PC-3 (cell line): Measurements from ENCODE around the gene CACNA1C. TPM values are rescaled to one million over a fixed set of nuclear protein-coding genes. Genes with fewer than 3 reads are reported as not detected.

Experiments
- ATAC-seq: fragments of 200-7000 bp; cut with Tn5 transposase; 2 replicates; pipeline ENCODE4 v1.9.1; 2020; ENCODE audit warnings: mild to moderate bottlenecking, moderate library complexity
- BruUV-seq: library from RNA; stranded (reverse); fragments of 400-500 nt; replicated peaks from 2 replicates; lab custom pipeline; 2021; lab: Mats Ljungman, UMichigan
- CTCF ChIA-PET: fragments of 300-600 bp; sonication (Branson Sonifier 250); formaldehyde crosslinking; loops from one replicate; lab custom pipeline; 2022; ENCODE audit warnings: antibody characterized with exemption; lab: Charles Lee
- POLR2A ChIA-PET: fragments of 300-600 bp; sonication (Branson Sonifier 250); formaldehyde crosslinking; loops from one replicate; lab custom pipeline; 2022; ENCODE audit warnings: antibody characterized with exemption; ENCODE audit not compliant: unreplicated experiment; lab: Charles Lee
- DNase-seq: peaks from one replicate; pipeline ENCODE4 v3.0.0-alpha.2; 2015
- H2AFZ ChIP-seq: fragments of 300-600 bp; sonication (generic); 2 replicates; pipeline ENCODE4 v1.6.0; 2016; ENCODE audit warnings: antibody characterized with exemption, low read length
- H3F3A ChIP-seq: fragments of 300-600 bp; sonication (generic); one replicate; pipeline ENCODE4 v1.6.0; 2017; ENCODE audit warnings: antibody characterized with exemption, low read length, control low read depth, mild to moderate bottlenecking; ENCODE audit not compliant: unreplicated experiment
- H3K27ac ChIP-seq: fragments of 300-600 bp; sonication (generic); 2 replicates; pipeline ENCODE4 v1.5.1; 2016; ENCODE audit warnings: mild to moderate bottlenecking, low read length
- H3K27me3 ChIP-seq: fragments of 300-600 bp; sonication (generic); 2 replicates; pipeline ENCODE4 v1.6.1; 2016; ENCODE audit warnings: low read length, mixed read lengths
- H3K36me3 ChIP-seq: fragments of 300-600 bp; sonication (generic); 2 replicates; pipeline ENCODE4 v1.6.1; 2016; ENCODE audit warnings: low read depth, mixed run types, low read length, mixed read lengths
- H3K4me1 ChIP-seq: fragments of 300-600 bp; sonication (generic); 2 replicates; pipeline ENCODE4 v1.5.1; 2016; ENCODE audit warnings: low read length; ENCODE audit not compliant: insufficient read depth
- H3K4me2 ChIP-seq: fragments of 300-600 bp; sonication (generic); 2 replicates; pipeline ENCODE4 v1.6.0; 2016; ENCODE audit warnings: low read length
- H3K4me3 ChIP-seq: fragments of 300-600 bp; sonication (generic); 2 replicates; pipeline ENCODE4 v1.5.1; 2016; ENCODE audit warnings: mild to moderate bottlenecking, low read length, mixed read lengths
- H3K79me2 ChIP-seq: fragments of 300-600 bp; sonication (generic); 2 replicates; pipeline ENCODE4 v1.6.1; 2017; ENCODE audit warnings: low read length, mixed read lengths
- H3K9ac ChIP-seq: fragments of 300-600 bp; sonication (generic); 2 replicates; pipeline ENCODE4 v1.6.0; 2016; ENCODE audit warnings: mild to moderate bottlenecking, low read length
- H3K9me2 ChIP-seq: fragments of 300-600 bp; sonication (generic); replicated peaks from 2 replicates; pipeline ENCODE4 v1.6.1; 2016; ENCODE audit warnings: mixed run types, low read length, mixed read lengths
- H3K9me3 ChIP-seq: fragments of 300-600 bp; sonication (generic); 2 replicates; pipeline ENCODE4 v1.6.1; 2016; ENCODE audit warnings: low read length, mixed read lengths
- H4K20me1 ChIP-seq: fragments of 300-600 bp; sonication (generic); 2 replicates; pipeline ENCODE4 v1.6.1; 2016; ENCODE audit warnings: low read length, mixed read lengths
- EZH2 ChIP-seq: fragments of 300-600 bp; sonication (generic); IDR thresholded peaks from one replicate; pipeline ENCODE4 v1.6.1; 2017; ENCODE audit warnings: antibody characterized with exemption, mild to moderate bottlenecking, low read length; ENCODE audit not compliant: unreplicated experiment
- EZH2phosphoT487 ChIP-seq: fragments of 300-600 bp; sonication (generic); IDR thresholded peaks from 2 replicates; pipeline ENCODE4 v1.6.1; 2018; ENCODE audit warnings: mild to moderate bottlenecking, antibody characterized with exemption, low read length, borderline replicate concordance
- intact Hi-C: fragments of 100-400 bp; cut with micrococcal nuclease; formaldehyde crosslinking; loops from 2 replicates; pipeline ENCODE4 v1.9.0; 2023
- total RNA-seq: library from RNA; depleted of rRNA; stranded (reverse); fragments of >200 nt; gene quantifications from 2 replicates; pipeline ENCODE4 v1.2.3, GENCODE V29; 2014
- TF ChIP-seq, protein P1 (sequence below): fragments of 300-600 bp; sonication (generic); conservative IDR thresholded peaks from 2 replicates; pipeline ENCODE4 v1.5.1; 2017; ENCODE audit warnings: antibody characterized with exemption, low read depth, mild to moderate bottlenecking, low read length

Gene CACNA1C
- total RNA-seq, 1 experiment from 2014 or later: not detected

DNA sequence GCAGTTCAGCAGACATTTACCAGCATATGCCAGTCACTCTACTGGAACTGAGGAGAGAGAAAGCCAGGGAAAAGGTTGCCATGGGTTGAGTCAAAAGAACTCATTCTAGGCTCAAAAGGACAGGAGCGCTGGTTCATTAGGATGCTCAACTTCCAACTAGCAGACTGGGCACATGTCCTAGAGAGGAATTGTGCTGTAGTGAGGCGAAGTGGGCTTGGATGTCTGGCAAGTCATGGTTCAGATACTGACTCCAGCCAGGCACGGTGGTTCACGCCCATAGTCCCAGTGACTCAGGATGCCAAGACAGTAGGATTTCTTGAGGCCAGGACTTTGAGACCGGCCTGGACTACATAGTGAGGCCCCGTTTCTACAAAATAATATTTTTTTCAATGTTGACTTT, 281.5 kb downstream of the CACNA1C start:
- Histone ChIP-seq H3K79me2 (no peaks in the 10 kb centered on the region), H3K4me3 (no peak overlapping the region), H3K36me3 (no peaks in the 10 kb centered on the region), H3K4me2 (no peak overlapping the region), H3K27me3 (peaks cover 15% of the 10 kb centered on the region), H4K20me1 (no peaks in the 10 kb centered on the region), H3K27ac (no peak overlapping the region), H3F3A (no peaks in the 10 kb centered on the region), H3K9me3 (no peaks in the 10 kb centered on the region), H3K9me2 (no peaks in the 10 kb centered on the region), H3K9ac (no peak overlapping the region), H3K4me1 (peaks cover 42% of the 10 kb centered on the region), H2AFZ (no peak overlapping the region)
- no TSS peak for BruUV-seq
- no peak for DNase-seq
- ChIA-PET POLR2A (no interaction called here), CTCF (no interaction called here)
- TF ChIP-seq, protein P1, sequence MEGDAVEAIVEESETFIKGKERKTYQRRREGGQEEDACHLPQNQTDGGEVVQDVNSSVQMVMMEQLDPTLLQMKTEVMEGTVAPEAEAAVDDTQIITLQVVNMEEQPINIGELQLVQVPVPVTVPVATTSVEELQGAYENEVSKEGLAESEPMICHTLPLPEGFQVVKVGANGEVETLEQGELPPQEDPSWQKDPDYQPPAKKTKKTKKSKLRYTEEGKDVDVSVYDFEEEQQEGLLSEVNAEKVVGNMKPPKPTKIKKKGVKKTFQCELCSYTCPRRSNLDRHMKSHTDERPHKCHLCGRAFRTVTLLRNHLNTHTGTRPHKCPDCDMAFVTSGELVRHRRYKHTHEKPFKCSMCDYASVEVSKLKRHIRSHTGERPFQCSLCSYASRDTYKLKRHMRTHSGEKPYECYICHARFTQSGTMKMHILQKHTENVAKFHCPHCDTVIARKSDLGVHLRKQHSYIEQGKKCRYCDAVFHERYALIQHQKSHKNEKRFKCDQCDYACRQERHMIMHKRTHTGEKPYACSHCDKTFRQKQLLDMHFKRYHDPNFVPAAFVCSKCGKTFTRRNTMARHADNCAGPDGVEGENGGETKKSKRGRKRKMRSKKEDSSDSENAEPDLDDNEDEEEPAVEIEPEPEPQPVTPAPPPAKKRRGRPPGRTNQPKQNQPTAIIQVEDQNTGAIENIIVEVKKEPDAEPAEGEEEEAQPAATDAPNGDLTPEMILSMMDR: no peak
- TF ChIP-seq EZH2phosphoT487 (no peak), EZH2 (no peak)
- no peak for ATAC-seq
- intact Hi-C loops: no loop called here

DNA sequence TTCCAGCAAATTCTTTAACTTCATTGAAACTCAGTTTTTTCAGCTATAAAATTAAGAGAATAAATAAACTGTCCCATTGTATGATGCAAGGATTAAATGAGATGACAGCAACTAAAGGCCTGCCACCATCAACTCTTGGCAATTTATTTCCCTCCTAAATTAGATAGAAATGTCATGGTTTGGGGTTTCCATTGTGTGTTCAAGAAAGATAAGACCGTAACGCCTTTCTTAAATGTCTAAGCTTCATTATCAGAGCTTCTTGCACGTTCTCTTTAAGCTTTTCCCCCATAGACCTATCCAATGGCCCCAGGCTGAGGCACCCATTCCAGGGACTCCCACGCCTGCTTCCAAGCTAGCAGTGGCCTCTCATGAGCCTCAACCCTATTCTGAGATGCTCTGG, 281.9 kb downstream of the CACNA1C start:
- Histone ChIP-seq H3K4me1 (peaks cover 46% of the 10 kb centered on the region), H4K20me1 (no peaks in the 10 kb centered on the region), H3K27me3 (peaks cover 11% of the 10 kb centered on the region; the same call in 1 of the 2 replicates), H3K9me3 (no peaks in the 10 kb centered on the region), H3K79me2 (no peaks in the 10 kb centered on the region), H2AFZ (no peak overlapping the region), H3K36me3 (no peaks in the 10 kb centered on the region), H3K9ac (no peak overlapping the region), H3F3A (no peaks in the 10 kb centered on the region), H3K27ac (no peak overlapping the region), H3K9me2 (no peaks in the 10 kb centered on the region), H3K4me2 (no peak overlapping the region), H3K4me3 (no peak overlapping the region)
- POLR2A ChIA-PET: no interaction called here
- CTCF ChIA-PET: no interaction called here
- TF ChIP-seq EZH2phosphoT487: no peak
- no peak for TF ChIP-seq EZH2
- TF ChIP-seq, protein P1: no peak
- no peak for DNase-seq
- intact Hi-C loops: no loop called here
- BruUV-seq: no TSS peak
- ATAC-seq: no peak

DNA sequence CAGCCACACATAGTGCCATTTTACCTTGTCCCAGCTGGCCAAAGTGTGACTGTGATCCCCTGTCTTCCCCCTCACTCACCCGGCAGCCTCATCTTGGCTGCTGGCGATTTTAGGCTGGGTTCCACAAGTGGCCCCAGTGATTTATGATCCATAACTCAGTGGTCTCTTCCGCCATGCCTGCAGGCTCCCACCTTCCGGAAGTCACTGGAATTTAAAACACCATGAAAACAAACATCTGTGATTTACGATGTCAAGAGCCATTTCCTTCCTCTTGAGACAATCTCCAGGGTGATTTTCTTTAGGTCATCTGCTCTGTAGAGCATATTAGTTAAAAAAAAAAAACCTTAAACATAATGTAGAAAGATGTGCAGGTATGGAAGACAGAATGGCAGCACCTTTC, 282.3 kb downstream of the CACNA1C start:
- no peak overlapping the region for H2AFZ ChIP-seq
- H3K9ac ChIP-seq: no peak overlapping the region
- intact Hi-C loops: no loop called here
- CTCF ChIA-PET: no interaction called here
- H3K36me3 ChIP-seq: no peaks in the 10 kb centered on the region
- no peaks in the 10 kb centered on the region for H3K79me2 ChIP-seq
- H4K20me1 ChIP-seq: no peaks in the 10 kb centered on the region
- no peaks in the 10 kb centered on the region for H3F3A ChIP-seq
- H3K9me2 ChIP-seq: no peaks in the 10 kb centered on the region
- H3K4me1 ChIP-seq: peaks cover 47% of the 10 kb centered on the region
- H3K4me2 ChIP-seq: no peak overlapping the region
- no peak overlapping the region for H3K27ac ChIP-seq
- H3K9me3 ChIP-seq: no peaks in the 10 kb centered on the region
- peaks cover 7% of the 10 kb centered on the region; the same call in 1 of the 2 replicates for H3K27me3 ChIP-seq
- BruUV-seq: no TSS peak
- H3K4me3 ChIP-seq: no peak overlapping the region
- DNase-seq (no peak), ATAC-seq (no peak)
- POLR2A ChIA-PET: no interaction called here
- TF ChIP-seq, protein P1: no peak
- TF ChIP-seq EZH2phosphoT487 (no peak), EZH2 (no peak)
